HG03103 (cell line): ENCODE data around the gene TBC1D1.

Experiments
- ATAC-seq: cut with Tn5 transposase; IDR thresholded peaks from one replicate; pipeline ENCODE4 v1.9.1; 2021; ENCODE audit warnings: low read depth; ENCODE audit not compliant: unreplicated experiment

The TBC1D1 gene

DNA sequence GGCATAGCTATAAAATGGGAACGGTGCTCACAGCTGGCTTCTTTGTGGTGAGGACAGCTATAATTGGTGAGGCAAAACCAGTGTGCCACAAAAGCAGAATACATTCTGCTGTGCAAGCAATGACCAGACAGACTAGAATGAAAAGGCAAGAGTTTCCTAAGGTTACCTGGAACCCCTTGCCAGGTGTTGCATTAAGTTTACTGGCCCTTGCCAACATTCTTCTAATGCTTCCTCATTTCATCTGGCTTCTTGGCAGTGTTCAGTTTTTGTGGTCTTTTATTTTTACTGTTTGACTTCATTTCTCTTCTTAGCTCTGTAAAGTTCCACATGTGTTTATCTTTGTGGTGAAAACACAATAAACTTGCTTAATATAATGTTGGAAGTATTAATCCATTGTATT is 200.8 kb downstream of the TBC1D1 start:
- ATAC-seq: no peak

DNA sequence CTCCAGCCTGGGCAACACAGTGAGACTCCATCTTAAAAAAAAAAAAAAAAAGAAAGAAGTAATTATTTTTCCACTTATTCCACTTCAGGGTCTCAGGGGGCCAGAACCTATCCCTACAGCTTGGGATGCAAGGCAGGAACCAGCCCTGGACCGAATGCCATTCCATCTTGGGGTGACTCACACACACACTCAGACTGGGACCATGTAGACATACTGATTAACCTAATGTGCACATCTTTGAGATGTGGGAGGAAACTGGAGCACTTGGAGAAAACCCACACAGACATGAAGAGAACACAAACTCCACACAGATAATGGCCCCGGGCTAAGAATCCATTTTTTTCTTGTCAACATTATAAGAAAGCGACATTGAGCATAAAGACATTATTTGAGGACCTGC is 201.8 kb downstream of the TBC1D1 start:
- ATAC-seq: no peak

DNA sequence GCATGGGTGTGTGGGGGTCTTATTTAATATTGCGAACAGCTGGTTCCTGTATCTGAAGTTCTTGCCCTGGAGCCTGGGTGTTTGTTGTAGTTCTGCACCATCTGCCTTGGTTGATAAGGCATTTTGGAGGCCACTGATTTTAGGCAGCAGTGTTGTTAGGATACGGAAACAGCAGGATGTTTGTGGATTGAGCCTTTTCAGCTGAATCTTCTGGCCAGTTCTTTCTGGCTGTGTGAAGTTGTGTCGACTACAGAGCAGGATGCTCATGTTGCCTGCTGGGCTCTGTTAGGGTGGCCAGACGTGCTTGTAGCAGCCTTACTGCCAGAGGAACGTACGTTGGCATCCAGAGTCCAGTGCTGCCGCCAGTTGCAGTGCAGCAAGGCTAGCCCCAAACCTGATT is 203.5 kb downstream of the TBC1D1 start:
- ATAC-seq: no peak

DNA sequence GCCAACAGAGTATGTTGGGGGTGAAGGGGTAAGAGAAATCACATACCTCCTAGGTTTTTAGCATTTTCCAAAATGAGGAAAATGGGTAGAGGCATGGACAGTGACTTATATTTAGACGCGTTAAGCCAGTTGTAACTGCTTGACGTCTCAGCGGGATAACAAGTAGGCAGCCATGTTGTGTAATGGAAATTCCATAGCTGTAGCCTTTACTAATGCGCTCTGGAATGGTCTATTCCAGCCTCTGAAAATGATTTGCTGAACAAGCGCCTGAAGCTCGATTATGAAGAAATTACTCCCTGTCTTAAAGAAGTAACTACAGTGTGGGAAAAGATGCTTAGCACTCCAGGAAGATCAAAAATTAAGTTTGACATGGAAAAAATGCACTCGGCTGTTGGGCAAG is 204.8 kb downstream of the TBC1D1 start:
- no peak for ATAC-seq

DNA sequence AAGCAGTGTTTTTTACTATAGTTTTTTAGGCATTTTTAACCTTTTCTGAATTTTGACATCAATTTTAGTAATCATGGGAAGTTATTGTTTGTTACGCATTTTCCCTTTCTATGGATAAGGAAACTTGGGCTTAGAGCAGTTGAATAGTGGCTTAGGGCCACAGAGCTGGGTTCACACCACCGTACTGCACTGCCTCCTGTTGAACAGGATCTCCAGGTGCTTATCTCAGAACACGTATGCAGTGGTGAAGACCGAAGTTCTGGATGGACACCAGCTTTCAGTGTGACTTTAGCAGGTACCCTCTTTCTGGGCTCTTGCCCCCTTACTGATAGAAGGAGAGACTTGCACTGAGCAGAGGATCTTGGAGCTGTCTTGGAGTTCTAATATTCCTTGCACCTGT is 206.9 kb downstream of the TBC1D1 start:
- no peak for ATAC-seq

DNA sequence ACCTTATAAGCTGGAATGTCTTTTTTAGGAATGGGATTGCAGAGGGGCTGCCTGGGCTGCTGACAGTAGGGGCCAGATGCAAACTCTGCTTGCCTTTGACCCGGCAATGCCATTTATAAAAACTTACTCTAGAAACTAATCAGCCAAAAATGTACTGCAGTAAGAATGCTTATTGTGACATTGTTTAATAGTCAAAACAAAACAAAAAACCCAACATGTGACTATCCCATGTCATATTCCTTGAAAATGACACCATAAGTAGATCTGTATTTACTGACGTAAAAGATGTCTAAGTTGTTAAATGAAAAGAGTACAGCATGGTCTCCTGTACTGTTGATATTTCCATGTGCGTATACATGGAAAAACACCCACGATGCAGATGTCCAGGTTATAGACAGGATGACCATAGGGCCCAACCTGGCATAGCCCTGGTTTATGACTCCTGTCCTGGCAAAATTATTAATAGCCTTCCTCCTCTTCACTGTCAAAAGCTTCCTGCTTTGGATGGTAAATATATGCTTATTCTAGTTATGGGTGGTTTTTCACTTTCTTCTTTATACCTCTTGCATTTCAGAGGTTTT is 208.2 kb downstream of the TBC1D1 start:
- ATAC-seq: no peak

DNA sequence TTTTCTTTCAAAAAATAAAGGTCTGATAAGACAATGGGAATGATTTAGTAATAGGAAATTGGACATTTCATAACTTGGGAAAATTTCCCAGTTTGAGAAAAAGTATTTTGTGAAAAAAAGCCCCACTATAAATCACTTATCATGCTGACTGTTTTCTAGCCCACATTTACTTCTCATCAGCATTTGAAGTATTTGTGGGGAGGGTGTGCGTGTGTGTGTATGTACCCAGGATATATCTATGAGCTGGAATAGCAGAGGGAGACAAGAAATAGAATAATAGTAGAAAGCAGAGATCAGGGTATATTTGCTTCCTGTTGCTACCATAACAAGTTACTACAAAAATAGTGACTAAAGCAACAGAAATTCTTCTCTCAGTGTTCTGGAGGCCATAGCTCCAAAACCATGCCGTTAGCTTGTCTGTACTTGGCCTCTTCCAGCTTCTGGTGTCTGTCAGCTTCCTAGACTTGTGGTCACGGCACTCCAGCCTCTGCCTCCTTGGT is 209.1 kb downstream of the TBC1D1 start:
- no peak for ATAC-seq

DNA sequence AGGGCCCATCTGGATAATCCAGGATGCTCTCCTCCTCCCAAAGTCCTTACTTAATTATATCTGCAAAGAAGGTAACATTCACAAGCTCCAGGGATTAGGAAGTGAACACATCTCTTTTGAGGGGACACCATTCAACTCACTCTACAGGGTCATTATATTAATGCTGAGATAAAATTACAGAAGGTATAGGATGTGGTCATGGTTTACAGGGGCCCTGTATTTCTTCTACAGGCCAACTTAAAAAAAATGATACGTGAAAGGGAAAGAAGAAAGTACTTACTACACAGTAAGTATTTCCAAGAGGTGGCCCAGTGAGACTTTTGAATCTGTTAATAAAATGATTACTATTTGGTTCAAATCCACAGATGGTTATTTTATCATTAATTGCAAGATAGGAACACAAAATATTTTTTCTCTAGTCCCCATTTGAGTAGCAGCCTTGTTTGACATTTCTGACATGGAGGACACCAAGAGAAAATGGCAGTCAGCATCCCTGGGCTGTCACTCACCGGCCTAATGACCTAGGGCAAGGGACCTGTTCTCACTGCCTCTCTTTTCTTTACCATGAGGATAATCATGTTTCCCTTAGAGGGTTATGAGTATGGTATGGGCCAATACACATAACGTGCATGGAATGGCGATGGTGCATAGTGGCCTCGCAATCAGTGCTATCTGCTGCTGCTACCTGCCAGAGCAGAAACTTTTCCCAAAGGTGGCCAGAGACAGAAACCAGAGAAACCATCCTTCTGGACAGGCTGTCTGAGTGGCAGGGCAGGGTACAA is 209.8 kb downstream of the TBC1D1 start:
- no peak for ATAC-seq

DNA sequence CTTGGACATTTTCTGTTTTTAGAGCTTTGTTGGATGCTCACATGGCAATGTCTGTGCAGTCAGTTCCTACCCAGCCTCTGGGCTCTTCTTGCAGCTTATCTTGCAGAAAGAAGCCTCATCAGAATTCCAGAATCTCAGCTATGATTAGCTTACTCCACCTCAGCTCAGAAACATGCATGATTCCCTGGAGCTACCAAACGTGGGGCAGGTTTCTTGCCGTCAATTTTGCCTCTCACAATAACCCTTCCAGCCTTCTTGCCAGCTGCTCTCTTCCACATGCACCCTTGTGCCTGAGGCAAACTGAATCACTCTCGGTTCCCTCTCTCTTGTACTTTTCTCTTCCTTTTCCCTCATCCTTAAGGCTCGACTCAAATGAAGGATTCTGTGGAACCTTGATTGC is 210.7 kb downstream of the TBC1D1 start:
- no peak for ATAC-seq

DNA sequence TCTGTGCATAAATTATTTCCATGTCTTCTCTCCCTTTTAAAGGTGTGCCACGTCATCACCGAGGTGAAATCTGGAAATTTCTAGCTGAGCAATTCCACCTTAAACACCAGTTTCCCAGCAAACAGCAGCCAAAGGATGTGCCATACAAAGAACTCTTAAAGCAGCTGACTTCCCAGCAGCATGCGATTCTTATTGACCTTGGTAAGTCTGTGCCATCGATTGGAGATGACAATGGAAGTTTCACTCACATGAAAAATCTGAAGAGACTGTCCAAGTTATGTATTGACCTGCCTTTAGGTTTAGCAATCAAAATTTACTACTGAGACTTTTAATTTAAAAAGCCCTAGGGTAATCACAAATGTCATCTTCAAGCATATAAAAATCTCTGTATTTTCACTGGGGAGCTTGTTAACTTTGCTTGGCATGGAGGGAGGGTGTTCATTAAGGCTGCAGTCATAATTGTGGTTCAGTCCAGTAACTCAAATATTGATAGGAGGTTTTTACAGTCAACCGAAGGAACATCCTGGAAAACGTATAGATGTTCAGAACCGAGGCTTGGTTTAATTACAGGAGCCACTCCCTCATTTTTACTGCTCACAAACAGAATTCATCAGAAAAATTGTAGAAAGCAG is 212.2 kb downstream of the TBC1D1 start:
- ATAC-seq: no peak

DNA sequence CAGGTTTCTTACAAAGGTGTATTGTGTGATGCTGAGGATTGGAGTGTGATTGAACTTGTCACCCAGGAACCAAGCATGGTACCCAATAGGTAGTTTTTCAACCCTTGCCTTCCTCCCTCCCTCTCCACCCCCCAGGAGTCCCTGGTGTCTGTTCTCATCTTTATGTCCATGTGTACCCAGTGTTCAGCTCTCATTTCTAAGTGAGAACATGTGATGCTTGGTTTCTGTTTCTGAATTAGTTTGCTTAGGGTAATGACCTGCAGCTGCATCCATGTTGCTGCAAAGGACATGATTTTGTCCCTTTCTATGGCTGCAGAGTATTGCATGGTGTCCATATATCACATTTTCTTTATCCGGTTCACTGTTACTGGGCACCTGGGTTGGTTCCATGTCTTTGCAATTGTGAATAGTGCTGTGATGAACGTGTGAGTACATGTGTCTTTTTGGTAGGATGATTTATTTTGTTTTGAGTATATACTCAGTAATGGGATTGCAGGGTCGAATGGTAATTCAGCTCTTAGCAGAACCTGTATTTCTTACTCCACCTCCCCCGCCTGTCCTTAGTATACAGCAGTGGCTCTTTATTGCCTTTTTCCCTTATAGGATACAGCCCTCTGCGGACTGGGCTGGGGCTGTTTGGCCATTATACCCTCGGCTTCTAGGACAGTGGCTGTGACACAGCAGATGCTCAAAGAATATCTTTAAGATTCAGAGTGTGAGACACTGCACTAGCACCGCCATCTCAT is 214.8 kb downstream of the TBC1D1 start:
- ATAC-seq: peak; percentile 77

DNA sequence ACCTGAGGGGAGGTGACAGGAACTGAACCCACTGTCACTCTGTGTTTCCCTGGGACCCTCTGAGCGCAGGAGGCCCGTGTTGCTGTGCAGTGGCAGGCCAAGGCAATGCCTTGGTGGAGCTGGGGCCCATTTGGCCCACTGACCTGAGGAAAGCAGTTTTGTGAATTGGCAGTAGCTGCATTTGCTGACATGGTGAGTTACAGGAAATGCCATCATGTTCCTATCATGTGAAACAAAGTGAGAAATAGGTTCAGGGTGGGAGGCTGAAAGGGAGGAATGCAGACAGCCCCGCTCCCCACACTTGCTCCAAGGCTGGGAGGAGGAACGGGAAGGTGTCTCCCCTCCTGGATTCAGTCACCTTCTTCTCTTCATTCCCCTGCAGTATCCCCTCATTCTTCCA is 215.4 kb downstream of the TBC1D1 start:
- ATAC-seq: no peak

DNA sequence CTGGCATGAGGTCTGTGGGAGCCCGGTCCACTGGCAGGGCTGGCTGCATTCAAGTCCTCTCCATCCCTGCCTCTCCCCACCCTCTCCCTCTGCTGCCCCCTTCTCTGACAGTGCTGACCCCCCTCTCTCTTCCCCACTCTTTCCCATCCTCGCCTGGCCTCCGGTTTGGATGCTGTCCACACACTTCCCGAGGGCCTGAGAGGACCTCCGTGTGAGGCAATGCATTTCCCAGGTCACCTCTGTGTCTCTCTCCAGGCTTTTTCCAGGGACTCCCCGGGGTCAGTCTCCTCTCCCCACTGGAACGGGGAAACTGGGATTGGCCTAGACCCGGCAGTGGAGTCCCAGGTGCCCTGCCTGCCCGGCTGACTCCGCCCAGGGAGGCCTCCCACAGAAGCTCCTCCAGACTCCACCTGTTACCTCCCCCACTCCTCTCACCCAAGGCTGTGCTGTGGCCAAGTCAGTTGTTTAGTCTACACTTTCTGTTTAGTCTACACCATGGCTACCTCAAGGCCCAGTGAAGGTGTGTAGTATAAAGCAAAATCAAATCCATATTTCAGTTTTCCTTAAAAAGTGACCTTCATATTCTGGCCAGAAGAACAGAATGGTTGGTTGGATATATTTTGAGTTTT is 216.1 kb downstream of the TBC1D1 start:
- no peak for ATAC-seq

DNA sequence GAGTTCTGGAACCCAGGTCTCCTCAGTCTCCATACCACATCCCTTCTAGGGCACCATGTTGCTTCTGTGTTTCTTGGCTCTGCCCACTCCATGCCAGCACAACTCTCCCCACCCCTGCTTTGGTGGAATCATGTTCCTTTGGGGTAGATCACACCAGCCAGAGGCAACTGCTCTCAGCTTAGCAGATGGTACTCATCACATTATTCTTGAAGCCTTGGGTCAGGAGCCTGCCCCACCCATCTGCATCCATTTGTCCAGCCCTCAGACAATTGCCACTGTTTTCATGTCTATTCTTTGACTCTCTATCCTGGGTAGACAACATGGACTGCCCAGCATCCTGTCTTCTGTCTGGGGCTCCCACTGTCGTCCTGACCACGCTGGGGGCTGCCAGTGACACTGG is 216.9 kb downstream of the TBC1D1 start:
- no peak for ATAC-seq

DNA sequence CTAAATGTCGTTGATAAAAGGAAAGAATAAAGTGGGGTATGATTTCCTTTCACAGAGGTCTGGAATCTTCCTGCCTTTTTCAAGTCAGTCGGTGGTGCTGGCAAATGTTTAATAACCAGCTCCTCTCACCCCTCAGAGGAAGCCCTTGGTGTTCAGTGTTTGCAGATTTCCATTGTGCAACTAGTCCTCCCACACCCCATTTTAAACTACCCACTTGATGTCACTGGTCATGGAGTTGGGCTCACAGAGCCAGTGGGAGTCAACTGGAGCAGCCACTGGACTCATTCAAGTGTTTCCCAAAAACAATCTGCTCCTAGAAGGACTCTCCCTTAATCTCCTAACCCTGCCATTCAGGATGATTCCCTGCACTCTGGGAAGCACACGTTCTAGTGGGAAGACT is 218.5 kb downstream of the TBC1D1 start:
- no peak for ATAC-seq

DNA sequence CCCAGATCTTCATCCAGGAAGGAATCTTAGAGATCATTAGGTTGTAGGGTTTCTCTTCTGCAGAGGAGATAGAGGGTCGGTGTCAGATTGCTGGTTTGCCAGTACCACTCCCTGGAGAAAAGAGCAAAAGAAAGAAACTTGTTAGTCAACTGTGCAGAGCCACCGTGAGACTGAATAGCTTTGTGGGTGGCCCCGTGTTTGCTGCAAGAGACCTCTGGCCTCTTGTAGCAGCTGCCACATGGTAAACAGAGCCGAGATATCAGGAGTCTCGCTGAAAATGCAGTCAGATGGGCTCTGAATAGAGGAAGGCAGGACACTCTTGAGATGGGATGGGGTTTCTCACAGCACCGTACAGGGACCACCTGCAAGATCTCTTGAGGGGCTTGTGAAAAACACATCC is 219.0 kb downstream of the TBC1D1 start:
- ATAC-seq: no peak

DNA sequence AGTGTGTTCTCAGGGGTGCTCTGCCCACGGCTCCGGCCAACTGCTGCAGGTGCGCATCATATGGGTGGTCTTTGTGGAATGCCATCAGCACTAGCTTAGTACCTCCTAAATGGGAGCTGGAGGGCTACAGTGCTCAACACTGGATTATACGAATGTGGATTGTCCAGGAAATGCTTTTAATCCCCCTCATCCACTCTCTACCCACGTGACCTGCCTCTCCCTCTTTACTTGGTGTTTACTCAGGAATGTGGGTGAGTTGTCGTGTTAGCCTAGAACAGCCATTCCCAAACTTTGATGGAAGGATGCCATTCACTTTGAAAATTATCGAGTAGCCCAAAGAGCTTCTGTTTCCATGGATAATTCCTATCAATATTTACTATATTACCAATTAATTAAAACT is 220.1 kb downstream of the TBC1D1 start:
- no peak for ATAC-seq

DNA sequence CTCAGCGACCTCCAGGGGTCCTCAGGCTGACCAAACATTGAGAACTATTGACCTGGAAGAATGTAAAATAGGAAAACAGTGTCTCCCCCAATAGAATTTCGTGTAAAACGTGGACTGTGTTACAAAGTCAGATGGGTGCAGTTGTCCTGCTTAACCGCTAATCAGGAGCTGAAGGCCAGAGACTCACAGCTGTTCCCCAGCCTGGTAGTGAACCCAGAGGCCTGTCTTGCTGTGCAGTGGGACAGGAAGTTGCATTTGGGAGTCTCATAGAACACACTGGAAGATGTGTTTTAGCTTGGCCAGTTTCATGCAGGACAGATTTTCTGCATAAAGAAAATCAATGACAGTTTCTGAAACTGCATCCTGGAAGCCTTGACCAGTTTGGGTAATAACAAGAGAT is 220.8 kb downstream of the TBC1D1 start:
- ATAC-seq: no peak

DNA sequence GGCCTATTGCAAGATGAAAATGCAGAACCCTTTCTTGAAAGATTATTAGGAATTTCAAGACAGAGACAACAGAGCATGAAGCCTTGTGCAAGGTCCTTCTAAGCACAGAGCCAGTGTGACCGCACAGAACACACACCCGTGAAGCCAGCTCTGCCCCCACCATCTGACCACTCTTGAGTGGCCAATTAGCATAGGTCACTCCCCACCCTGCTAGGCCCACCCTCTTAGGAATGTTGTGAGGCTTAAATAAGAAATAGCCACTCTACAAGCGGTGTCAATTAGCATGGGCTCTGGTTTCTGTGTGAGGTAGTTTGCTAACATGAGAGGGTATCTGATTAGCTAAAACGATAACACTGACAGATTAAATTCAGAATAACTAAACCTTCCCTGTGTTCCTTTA is 222.2 kb downstream of the TBC1D1 start:
- no peak for ATAC-seq

DNA sequence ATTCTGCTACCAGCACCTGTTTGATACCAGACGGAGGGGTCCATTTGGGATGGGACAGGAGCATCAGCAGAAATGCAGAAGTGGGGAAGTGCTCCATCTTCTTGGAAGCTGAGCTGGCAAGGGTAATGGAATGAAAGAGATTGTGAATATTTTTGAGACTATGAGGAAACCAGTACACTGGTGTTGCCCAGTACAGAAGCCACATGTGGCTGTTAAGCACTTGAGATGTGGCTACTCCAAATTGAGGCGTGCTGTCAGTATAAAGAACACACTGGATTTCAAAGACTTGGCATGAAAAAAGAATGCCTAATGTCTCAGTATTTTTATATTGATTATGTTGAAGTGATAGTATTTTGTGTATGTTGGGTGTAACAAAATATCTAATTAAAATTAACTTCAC is 222.7 kb downstream of the TBC1D1 start:
- no peak for ATAC-seq
